Body of pancreas (tissue), 4 donors: ENCODE measurements around the gene TNNC1.

ENCODE experiments used
- POLR2A ChIP-seq, 3 donors: fragments of 450-650 bp; IDR thresholded peaks; one replicate each; pipeline ENCODE4 v1.6.1; 2016; ENCODE audit warnings: antibody characterized with exemption in 3 of 3, mild to moderate bottlenecking in 2 of 3
- TF ChIP-seq, protein P1 (sequence below), 7 experiments: fragments of 450-650 bp in 4 of 7; fragments of 200-600 bp in 3 of 7; sonication (generic) in 3 of 7; IDR thresholded peaks; one replicate each; pipeline ENCODE4 v1.5.1; 2016 to 2019; ENCODE audit warnings: antibody characterized with exemption in 7 of 7

GRCh38 chr3:52420388-52420787 is 33.5 kb downstream of the TNNC1 start:
- TF ChIP-seq, protein P1, sequence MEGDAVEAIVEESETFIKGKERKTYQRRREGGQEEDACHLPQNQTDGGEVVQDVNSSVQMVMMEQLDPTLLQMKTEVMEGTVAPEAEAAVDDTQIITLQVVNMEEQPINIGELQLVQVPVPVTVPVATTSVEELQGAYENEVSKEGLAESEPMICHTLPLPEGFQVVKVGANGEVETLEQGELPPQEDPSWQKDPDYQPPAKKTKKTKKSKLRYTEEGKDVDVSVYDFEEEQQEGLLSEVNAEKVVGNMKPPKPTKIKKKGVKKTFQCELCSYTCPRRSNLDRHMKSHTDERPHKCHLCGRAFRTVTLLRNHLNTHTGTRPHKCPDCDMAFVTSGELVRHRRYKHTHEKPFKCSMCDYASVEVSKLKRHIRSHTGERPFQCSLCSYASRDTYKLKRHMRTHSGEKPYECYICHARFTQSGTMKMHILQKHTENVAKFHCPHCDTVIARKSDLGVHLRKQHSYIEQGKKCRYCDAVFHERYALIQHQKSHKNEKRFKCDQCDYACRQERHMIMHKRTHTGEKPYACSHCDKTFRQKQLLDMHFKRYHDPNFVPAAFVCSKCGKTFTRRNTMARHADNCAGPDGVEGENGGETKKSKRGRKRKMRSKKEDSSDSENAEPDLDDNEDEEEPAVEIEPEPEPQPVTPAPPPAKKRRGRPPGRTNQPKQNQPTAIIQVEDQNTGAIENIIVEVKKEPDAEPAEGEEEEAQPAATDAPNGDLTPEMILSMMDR (IDR thresholded peaks at IDR 0.05) = no peak
- TF ChIP-seq POLR2A (IDR thresholded peaks at IDR 0.05) = no peak
